ENCODE results near the gene LDHAL6B.

LDHAL6B gene

DNA sequence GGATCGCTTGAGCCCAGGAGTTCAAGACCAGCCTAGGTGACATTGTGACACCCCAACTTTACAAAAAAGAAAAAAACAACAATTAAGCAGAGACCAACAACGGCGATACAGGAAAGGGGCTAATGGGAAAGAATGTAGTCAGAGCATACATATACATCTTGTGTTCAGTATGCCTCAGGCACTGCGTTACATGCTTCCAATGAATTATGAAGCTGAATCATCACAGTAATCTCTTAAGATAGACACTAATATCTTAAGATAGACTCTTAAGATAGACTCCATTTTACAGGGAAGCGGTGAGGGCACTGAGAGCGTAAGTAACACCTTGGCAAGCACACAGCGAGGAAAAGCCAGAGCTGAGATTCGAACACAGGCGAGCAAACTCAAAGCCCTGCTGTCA lies 6.1 kb upstream of the LDHAL6B start:
- H3K4me3 ChIP-seq (replicated peaks in 1 of 2; ENCODE audit: low read depth in 2 of 2, low read length in 2 of 2): no peak overlapping the region
- TF ChIP-seq, protein P1, sequence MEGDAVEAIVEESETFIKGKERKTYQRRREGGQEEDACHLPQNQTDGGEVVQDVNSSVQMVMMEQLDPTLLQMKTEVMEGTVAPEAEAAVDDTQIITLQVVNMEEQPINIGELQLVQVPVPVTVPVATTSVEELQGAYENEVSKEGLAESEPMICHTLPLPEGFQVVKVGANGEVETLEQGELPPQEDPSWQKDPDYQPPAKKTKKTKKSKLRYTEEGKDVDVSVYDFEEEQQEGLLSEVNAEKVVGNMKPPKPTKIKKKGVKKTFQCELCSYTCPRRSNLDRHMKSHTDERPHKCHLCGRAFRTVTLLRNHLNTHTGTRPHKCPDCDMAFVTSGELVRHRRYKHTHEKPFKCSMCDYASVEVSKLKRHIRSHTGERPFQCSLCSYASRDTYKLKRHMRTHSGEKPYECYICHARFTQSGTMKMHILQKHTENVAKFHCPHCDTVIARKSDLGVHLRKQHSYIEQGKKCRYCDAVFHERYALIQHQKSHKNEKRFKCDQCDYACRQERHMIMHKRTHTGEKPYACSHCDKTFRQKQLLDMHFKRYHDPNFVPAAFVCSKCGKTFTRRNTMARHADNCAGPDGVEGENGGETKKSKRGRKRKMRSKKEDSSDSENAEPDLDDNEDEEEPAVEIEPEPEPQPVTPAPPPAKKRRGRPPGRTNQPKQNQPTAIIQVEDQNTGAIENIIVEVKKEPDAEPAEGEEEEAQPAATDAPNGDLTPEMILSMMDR (IDR thresholded peaks at IDR 0.05; ENCODE audit: low read depth, low read length): no peak
- DNase-seq (ENCODE audit: low read depth in 2 of 2): no peak

DNA sequence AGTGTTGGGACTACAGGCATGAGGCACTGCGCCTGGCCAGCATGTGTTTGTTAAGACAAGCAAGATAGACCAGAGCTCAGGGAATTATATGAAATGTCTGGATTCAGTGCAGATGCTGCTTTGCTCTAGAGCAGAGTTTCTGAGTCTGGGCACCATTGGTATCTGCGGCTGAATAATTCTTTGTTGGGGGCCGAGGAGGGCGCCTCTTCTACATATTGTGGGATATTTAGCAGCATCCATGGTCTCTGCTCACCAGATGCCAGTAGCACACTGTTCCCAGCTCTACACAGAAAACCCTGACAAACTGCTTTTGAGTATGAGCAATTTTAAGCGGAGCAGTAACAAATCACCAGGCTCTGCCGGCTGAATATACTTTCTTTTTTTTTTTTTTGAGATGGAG lies 3.6 kb upstream of the LDHAL6B start:
- H3K4me3 ChIP-seq (replicated peaks in 1 of 2; ENCODE audit: low read depth in 2 of 2, low read length in 2 of 2): no peak overlapping the region
- no peak for DNase-seq (ENCODE audit: low read depth in 2 of 2)
- TF ChIP-seq, protein P1 (IDR thresholded peaks at IDR 0.05; ENCODE audit: low read depth, low read length): no peak

GRCh38 chr15:59203657-59204056 lies 3.0 kb upstream of the LDHAL6B start:
- no peak overlapping the region for H3K4me3 ChIP-seq (replicated peaks in 1 of 2; ENCODE audit: low read depth in 2 of 2, low read length in 2 of 2)
- DNase-seq (ENCODE audit: low read depth in 2 of 2): no peak
- TF ChIP-seq, protein P1 (IDR thresholded peaks at IDR 0.05; ENCODE audit: low read depth, low read length): no peak

- TF ChIP-seq, protein P1 (IDR thresholded peaks at IDR 0.05; ENCODE audit: low read depth, low read length): no peak
- H3K4me3 ChIP-seq (replicated peaks in 1 of 2; ENCODE audit: low read depth in 2 of 2, low read length in 2 of 2): no peak overlapping the region
- no peak for DNase-seq (ENCODE audit: low read depth in 2 of 2)
Observed at GRCh38 chr15:59205839-59206622, 612 bp upstream of the LDHAL6B start.

DNA sequence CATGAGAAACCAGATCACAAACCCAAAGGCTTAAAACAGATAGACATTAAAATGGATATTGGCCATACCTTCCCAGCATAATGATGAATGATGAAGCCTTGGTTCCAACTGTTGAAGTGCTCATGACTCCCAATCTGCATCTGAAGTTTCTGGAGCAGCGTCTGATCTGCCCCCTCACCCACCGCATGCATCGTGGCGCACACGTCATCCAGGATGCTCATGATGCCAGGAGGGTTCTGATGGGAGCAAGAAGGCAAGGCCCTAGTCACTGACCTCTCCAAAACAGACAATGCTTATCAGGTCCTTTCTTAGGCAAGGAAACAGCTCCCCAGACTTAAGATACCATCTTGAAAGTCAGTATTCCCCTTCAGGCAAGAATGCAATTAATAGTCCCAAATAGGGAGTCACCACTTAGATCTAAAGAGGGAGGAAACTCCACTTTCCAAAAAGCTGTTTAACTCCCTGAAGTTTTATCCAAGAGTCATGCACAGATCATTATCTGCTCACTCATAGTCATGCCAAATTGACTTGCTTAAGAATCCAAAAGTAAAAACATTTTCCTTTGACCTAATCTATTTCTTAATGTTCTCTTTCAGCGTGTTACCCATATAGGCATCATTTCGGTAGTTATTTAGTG lies 2.1 kb downstream of the LDHAL6B start:
- TF ChIP-seq, protein P1 (IDR thresholded peaks at IDR 0.05; ENCODE audit: low read depth, low read length): no peak
- no peak overlapping the region for H3K4me3 ChIP-seq (replicated peaks in 1 of 2; ENCODE audit: low read depth in 2 of 2, low read length in 2 of 2)
- no peak for DNase-seq (ENCODE audit: low read depth in 2 of 2)

DNA sequence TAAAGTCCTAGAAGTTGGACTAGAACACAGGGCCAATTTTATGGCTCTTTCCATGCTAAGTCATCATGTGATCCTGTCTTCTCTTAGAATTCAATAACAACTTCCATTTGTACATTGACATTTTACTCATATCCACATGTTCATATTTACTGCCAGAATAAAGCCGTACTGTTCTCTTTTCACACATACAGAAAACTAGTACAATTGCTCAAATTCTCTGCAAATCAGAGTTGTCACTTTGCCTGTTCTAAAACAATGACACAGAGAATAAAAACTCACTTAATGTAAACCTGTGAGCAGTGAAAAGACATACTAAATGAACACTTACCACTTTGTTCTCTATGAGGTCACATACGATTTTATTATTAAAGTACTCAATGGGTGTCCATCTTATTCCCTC lies 3.5 kb downstream of the LDHAL6B start:
- no peak for DNase-seq (ENCODE audit: low read depth in 2 of 2)
- H3K4me3 ChIP-seq (replicated peaks in 1 of 2; ENCODE audit: low read depth in 2 of 2, low read length in 2 of 2): no peak overlapping the region
- TF ChIP-seq, protein P1 (IDR thresholded peaks at IDR 0.05; ENCODE audit: low read depth, low read length): no peak

All from cardiac fibroblast (primary cell).